HG03103 (cell line): Measurements from ENCODE around the gene UBE2U.
A peak's percentile ranks its signal among the peaks of the same experiment; 100 is the strongest.
"Not testable (repeated sequence)": the region's sequence is repeated elsewhere in the genome, so short reads cannot be mapped to it uniquely, and the experiment has no call there.

Experiments
- ATAC-seq: cut with Tn5 transposase; IDR thresholded peaks from one replicate; pipeline ENCODE4 v1.9.1; 2021; ENCODE audit warnings: low read depth; ENCODE audit not compliant: unreplicated experiment

UBE2U gene

DNA sequence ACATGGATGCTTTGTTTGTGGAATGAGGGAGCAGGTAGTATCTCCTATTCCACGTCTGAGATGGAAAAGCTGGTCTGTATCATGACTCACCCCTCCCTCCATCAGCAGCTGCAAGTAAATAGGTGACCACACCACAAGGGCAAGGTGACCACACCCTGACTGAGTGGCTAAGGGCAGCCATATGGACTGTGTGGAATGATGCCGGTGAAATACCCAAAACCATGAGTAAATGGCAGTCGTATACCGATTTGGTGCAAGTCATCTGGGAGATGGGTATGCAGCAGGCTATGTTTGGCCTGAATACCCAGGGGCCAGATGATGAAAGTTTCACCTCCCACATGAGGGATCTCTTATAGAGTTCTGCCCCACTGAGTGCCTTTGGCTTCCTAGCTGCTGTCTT, 15.8 kb upstream of the UBE2U start:
- no peak for ATAC-seq

DNA sequence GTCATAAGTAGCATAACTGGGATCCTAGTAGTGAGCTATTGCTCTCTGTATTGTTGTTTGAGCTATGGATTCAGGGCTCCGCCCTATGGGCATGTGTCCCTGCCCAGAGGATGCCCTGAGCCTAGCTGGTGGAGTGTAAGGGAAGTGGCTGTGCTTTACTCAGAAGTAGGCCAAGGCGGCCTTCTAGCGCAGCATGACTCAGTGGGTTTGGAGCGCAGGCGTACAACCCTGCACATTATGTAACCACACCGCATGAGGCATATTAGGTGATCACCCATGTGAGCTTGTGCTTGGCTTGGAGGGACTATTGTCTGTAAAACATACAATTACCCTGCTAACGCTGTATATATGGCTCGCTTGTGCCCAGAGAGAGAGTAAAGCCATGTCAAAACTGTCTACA, 11.1 kb upstream of the UBE2U start:
- no peak for ATAC-seq

GRCh38 chr1:64194168-64195080, 9.0 kb upstream of the UBE2U start:
- ATAC-seq, result no peak

DNA sequence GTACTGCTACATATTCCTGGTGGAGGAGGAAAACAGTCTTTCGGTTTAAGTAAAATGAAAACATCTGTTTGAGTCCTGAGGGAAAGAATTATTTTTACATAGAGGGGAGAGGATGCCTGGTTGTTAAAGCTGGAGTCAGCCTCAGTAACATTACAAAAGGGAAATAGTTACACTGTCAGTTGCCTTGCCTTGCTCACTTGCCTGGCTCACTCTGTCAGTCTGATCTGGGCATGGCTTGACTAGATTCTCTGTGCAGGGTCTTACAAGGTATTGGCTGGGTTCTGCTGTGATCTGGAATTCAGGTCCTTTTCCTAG, 8.4 kb upstream of the UBE2U start:
- no peak for ATAC-seq

GRCh38 chr1:64196074-64196870, 7.2 kb upstream of the UBE2U start:
- ATAC-seq, result no peak

- ATAC-seq, result no peak
These were observed 6.3 kb upstream of the UBE2U start for GRCh38 chr1:64197076-64197475.

GRCh38 chr1:64199154-64199553, 4.3 kb upstream of the UBE2U start:
- no peak for ATAC-seq

DNA sequence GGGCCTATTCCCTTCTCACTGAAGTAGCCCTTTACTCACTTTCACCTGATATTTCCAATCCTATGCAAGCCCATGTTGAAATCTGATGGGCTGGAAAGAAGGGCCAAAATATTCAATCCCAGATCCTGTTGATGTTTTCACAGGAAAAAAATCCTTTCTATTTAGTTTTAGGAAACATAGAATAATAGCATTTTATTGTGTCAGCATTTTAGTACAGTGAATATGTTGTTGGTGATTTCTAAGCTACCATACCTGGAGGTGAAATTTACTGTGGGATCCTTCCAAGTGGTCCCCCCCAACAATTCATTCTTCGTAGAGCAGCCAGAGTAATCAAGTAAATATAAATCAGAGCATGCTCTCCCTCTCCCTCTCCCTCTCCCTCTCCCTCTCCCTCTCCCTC, 3.4 kb upstream of the UBE2U start:
- no peak for ATAC-seq

DNA sequence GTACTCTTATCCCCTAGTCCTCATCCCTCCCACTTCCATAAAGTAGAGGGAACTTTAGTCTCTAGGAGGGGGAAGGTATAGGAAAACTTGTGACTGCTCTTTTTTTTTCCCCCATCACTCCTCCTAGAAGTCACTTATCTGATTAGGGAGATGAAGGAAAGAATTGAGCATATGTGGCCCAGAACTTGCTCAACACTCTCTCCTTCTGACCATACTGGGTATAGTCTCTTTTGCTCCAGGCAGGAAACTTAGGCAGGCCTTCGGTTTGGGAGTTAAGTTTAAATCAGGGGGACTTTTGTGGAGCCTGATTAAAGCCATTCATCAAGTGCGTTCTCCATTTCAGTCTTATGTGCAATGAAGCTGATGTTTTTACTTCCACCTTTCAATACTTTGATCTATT, 5.8 kb downstream of the UBE2U start:
- ATAC-seq, result no peak

DNA sequence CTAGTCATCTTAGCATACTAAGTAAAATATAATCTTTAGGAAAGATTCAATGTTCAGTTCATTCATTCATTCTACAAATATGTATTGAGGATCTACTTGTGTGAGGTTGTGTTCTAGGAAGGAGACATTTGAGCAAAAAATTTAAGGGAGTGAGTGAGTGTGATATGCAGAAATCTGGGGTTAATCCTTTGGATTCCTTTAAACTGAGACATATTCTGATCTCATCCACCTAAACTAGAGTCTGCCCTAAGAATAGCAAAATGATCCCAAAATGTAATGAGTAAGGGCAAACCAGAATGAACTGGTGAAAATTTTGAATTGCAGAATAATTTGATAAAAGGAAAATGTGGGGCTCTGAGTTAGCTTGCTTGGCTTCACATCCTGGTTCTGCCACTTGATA, 8.6 kb downstream of the UBE2U start:
- no peak for ATAC-seq

DNA sequence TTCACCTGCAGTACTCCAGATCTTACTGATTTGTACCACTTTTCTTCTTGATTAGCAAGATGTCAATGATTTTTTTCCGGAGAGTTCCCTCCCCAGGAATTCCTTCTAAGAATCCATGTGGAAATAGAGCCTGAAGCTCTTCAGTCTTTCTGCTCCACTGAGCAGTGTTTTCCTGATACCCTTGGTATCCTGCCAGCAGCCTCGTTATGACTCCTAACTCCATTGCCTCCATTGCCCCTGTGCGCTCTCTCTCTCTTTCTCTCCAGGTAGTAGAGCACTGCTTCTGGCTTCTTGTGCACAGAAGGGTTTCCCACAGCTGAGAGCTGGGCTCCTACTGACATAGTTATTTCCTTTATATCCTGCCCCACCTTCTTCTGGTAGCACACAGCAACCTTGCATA, 12.2 kb downstream of the UBE2U start:
- no peak for ATAC-seq

GRCh38 chr1:64220241-64220640, 16.8 kb downstream of the UBE2U start:
- no peak for ATAC-seq

DNA sequence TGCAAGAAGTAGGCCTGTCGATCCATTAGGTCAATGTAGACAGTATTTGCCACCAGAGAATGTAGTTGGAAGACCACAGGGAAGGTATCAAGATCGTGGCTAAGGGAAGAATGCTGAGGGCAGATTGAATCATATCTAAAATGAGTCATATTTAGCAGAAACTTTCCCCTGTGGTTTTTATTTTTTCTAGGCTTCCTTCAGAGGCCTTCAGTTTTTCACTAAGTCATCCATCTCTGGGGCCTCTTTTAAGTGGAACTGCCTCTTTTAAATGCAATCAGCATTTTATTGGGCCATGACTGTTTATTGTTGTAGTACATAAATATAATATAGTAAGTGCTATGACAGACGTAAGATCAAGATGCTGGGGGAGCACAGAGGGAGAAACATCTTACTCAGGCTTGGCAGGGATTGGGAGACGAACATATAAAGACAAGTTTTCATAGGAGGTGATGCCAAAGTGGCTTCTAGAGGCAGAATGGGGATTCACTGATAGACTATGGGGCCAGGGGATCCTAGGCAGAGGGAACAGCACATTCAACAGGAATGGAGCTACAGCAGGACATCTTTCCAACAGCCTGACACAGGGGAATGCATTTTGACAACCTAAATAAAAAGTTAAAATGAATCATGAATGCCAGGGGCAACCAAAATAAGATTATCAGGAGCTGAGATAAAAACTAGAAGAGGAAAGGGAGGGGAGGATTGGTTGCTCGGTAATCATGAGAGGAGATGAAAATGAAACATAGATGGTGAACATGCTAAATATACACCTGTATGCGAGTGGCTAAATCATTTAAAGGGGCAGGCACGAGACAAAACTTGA, 20.1 kb downstream of the UBE2U start:
- peak; percentile 66 for ATAC-seq

GRCh38 chr1:64224236-64224635, 20.8 kb downstream of the UBE2U start:
- not testable (repeated sequence) for ATAC-seq

- no peak for ATAC-seq
These were observed 24.9 kb downstream of the UBE2U start for GRCh38 chr1:64228167-64228957.

DNA sequence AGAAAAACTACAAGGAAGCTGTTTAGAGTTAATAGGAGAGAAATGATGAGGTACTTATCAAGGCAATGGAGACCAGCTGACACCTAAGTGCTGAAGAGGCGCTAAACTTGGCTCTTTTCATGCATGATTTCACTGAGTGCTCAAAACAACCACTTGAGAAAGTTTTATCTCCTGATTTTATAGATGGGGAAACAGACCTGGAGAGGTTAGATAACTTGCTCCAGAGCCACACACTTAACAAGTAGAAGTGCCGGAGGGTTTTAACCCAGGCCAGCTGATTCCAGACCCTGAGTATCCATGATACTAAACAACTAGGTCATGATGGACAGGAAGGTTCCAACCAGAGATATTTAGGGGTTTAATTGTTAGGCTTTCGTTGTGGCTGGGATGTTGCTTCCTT, 25.9 kb downstream of the UBE2U start:
- ATAC-seq, result no peak

DNA sequence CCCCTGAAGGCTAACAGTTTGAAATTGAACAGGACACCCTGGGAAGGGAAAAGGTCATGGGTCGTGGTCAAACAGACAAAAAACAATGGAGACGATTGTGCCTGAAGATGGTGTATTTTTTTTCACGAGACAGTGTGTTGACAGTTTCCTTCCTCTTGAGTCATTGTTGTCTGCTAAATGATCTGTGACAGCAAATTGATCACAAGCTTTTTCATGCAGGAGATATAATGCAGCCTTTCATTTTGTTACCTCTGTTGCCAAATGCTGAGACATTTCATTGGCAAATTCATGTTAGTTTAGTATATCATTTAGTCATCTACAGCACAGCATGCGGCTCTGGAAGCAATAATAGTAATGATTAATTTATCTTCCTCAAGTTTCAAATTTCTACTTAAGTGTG, 27.7 kb downstream of the UBE2U start:
- ATAC-seq, result no peak

DNA sequence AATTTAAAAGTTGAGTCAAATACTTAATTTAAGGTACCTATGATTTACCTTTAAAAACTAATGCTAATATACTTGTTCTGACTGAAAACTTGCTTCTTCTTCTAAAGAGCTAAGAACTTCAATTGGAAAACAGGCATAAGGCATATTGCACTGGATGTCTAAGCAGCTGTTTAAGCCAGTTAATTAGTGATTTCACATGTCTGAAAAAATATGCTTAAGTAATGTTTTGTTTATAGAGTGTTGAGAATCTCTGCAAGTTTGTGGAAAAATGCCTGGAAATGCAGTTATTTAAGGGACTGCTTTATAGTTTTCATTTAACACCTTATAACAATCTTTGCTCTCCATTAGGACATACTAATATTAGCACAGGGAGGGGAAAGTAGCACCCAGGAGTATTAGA, 28.2 kb downstream of the UBE2U start:
- ATAC-seq, result no peak

DNA sequence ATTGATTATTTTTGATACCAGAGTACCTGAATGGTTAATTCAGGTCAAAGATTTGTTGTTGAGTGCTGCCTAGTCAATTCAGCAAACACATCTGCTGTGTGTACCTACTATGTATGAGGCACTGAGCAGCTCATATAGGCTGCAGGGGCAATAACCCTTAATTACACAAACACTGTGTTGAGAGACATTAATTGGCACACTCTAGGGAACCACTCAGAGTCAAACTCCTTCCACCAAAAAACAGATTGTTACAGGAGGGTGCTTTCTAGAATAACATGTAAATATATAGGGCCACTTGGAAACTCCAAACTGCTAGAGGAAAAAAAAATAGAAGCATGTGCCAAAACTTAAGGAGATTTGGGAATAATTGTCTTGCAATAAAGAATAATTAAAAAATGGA, 31.3 kb downstream of the UBE2U start:
- ATAC-seq, result no peak

DNA sequence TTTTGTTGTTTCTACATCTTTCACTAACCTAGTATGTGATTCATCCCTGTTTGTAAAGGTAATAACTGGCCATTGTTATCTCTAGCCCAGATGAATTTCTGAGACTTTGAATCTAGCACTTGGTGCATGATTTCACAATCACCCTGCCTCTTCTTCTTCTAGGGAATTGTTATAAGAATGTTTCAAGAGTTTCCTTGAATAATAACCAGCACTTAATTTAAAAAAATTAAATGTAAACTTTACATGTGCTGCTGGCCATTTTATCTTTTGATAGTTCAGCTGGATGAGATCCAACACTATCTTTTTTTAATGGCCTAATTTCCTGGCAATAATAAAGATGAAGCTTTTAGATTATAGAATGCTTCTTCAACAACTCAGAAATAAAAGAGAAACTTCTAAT, 31.8 kb downstream of the UBE2U start:
- no peak for ATAC-seq
